SK-N-SH treated with all-trans-retinoic acid at 6 μM for 48 hours (cell line): ENCODE measurements around the gene MAP3K20.

Source experiments
- ARNTL ChIP-seq: fragments of 450-650 bp; formaldehyde crosslinking; IDR thresholded peaks from 2 replicates; pipeline ENCODE4 v1.5.0; 2020; ENCODE audit warnings: low read depth, mild to moderate bottlenecking, moderate library complexity, borderline replicate concordance
- CREB5 ChIP-seq: fragments of 250-450 bp; sonication (Bioruptor Pico); IDR thresholded peaks from 2 replicates; pipeline ENCODE4 v1.5.1; 2020; ENCODE audit warnings: low read depth, mild to moderate bottlenecking, moderate library complexity
- CSRNP3 ChIP-seq: fragments of 250-450 bp; sonication (Bioruptor Pico); IDR thresholded peaks from 2 replicates; pipeline ENCODE4 v1.5.1; 2021; ENCODE audit warnings: mild to moderate bottlenecking, moderate library complexity
- OSR1 ChIP-seq: fragments of 250-450 bp; sonication (Bioruptor Pico); IDR thresholded peaks from 2 replicates; pipeline ENCODE4 v1.8.0; 2022; ENCODE audit warnings: moderate library complexity, mild to moderate bottlenecking, inconsistent platforms
- PATZ1 ChIP-seq: fragments of 250-450 bp; sonication (Bioruptor Pico); IDR thresholded peaks from 2 replicates; pipeline ENCODE4 v1.8.0; 2020; ENCODE audit warnings: mild to moderate bottlenecking, moderate library complexity, borderline replicate concordance
- PPARA ChIP-seq: fragments of 250-450 bp; sonication (Bioruptor Pico); IDR thresholded peaks from 2 replicates; pipeline ENCODE4 v1.5.0; 2020; ENCODE audit warnings: mild to moderate bottlenecking, borderline replicate concordance
- RARB ChIP-seq: fragments of 250-450 bp; sonication (Bioruptor Pico); IDR thresholded peaks from 2 replicates; pipeline ENCODE4 v1.8.0; 2021; ENCODE audit warnings: mild to moderate bottlenecking, moderate library complexity
- TCF4 ChIP-seq: fragments of 250-450 bp; sonication (Bioruptor Pico); IDR thresholded peaks from 2 replicates; pipeline ENCODE4 v1.8.0; 2021; ENCODE audit warnings: mild to moderate bottlenecking, moderate library complexity, borderline replicate concordance
- TSHZ2 ChIP-seq: fragments of 250-450 bp; sonication (Bioruptor Pico); IDR thresholded peaks from 2 replicates; pipeline ENCODE4 v1.5.0; 2020; ENCODE audit warnings: mild to moderate bottlenecking, moderate library complexity
- ZFP3 ChIP-seq: fragments of 250-450 bp; sonication (Bioruptor Pico); IDR thresholded peaks from 2 replicates; pipeline ENCODE4 v1.5.0; 2020; ENCODE audit warnings: mild to moderate bottlenecking, moderate library complexity
- ZFP30 ChIP-seq: fragments of 450-650 bp; formaldehyde crosslinking; IDR thresholded peaks from 2 replicates; pipeline ENCODE4 v1.5.0; 2022; ENCODE audit warnings: mild to moderate bottlenecking, moderate library complexity
- ZNF70 ChIP-seq: fragments of 450-650 bp; formaldehyde crosslinking; IDR thresholded peaks from 2 replicates; pipeline ENCODE4 v1.5.0; 2020; ENCODE audit warnings: mild to moderate bottlenecking, moderate library complexity
- ZNF8 ChIP-seq: fragments of 450-650 bp; formaldehyde crosslinking; IDR thresholded peaks from 2 replicates; pipeline ENCODE4 v1.5.0; 2020; ENCODE audit warnings: mild to moderate bottlenecking, moderate library complexity

GRCh38 chr2:173086518-173087213 lies 11.0 kb downstream of the MAP3K20 start:
- no peak for TF ChIP-seq CSRNP3 (CRISPR knock-in tag)
- no peak for TF ChIP-seq RARB (CRISPR knock-in tag)
- TF ChIP-seq TCF4 = no peak
- no peak for TF ChIP-seq ZNF8
- no peak for TF ChIP-seq ZNF70
- no peak for TF ChIP-seq ZFP3 (CRISPR knock-in tag)
- TF ChIP-seq ARNTL (CRISPR knock-in tag) = no peak
- no peak for TF ChIP-seq PATZ1
- TF ChIP-seq TSHZ2 = no peak
- TF ChIP-seq CREB5 (CRISPR knock-in tag) = no peak
- no peak for TF ChIP-seq PPARA (CRISPR knock-in tag)
- TF ChIP-seq OSR1 = no peak
- no peak for TF ChIP-seq ZFP30 (CRISPR knock-in tag)
